UCSD-AML1 (cell line): Measurements from ENCODE around the gene PMS2.
"Not testable (repeated sequence)": the region's sequence is repeated elsewhere in the genome, so short reads cannot be mapped to it uniquely, and the experiment has no call there.

Source experiments
- DNase-seq: peaks from one replicate; lab custom pipeline; 2025; ENCODE audit not compliant: unreplicated experiment; lab: John Stamatoyannopoulos, UW

Gene PMS2

DNA sequence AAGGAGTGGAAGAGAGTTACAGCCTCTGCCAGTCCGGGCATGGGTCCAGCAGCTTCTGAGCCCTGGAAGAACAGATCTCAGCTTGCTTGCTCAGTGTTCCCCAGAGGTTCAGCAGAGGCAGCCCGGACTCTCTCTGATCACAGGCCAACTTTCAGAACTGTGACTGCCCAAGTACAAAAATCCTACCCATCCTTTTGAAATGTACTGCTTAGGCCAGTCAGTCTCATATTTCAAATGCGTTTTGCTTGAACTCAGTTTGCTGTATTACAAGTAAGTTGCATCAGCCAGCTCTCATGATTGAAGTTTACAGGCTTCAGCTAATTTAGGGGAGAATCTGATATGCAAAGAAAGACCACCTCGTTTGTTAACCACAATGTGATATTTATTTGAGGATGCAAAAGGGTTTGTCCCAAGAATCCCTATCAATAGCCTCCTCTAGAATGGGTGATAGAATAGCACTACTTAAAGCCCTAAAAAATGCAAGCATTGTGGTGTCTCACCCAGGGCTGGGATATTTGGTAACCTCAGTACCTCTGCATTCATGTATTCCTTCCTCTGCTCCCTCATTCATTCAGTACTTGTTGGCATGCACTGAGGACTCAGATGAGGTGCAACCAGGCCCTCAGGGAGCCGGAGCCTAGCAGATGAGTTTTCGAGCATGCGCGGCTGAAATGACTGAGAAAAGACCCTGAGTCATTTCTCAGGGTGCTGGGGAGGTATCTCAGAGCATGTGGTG, 7.2 kb upstream of the PMS2 start:
- no peak for DNase-seq

DNA sequence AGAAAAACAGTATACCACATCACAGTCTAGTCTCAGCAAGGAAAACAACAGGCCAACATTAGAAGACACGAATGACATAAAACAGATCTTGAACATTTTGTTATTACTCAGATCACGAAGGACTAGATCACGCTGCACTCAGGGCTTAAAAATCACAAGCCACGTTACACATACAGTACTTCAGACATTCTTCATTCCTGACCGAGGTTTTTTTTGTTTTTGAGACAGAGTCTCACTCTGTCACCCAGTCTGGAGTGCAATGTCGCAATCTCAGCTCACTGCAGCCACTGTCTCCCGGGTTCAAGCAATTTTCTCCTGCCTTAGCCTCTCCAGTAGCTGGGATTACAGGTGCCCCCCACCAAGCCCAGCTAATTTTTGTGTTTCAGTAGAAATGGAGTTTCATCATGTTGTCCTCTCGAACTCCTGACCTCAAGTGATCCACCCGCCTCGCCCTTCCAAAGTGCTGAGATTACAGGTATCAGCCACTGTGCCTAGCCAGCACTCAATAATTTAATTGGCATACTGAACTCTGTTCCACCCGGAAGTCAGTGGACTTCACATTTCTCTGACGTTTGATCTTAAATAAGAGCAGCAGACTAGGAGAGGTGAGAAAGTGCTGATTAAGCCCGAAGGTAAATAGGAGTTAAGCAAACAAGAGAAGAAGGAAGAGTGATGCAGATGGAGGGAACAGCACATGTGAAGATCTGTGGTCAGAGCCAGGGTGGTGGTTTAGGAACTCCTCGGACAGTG, 3.7 kb upstream of the PMS2 start:
- DNase-seq, result no peak

DNA sequence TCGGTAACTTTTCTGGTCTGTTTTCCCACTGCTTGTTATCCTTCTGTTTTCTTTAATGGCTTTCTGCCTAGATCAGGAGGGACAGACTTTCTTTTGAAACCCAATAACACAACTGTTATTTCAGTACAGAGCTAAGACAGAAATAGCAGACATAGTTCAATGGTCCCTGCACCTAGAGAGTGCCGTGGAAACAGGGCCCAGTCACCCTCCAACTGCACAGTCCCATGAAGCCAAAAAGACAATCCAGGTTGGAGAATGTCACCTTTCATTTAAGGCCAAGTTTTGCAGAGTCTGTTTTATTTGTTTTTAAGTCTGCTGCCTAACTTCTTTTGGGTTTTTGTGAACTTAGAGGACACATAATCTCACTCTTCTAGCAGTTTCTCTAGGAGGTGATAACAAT, 2.7 kb upstream of the PMS2 start:
- DNase-seq, result no peak

- not testable (repeated sequence) for DNase-seq
These were observed 1.5 kb upstream of the PMS2 start for GRCh38 chr7:6010370-6010769.

DNA sequence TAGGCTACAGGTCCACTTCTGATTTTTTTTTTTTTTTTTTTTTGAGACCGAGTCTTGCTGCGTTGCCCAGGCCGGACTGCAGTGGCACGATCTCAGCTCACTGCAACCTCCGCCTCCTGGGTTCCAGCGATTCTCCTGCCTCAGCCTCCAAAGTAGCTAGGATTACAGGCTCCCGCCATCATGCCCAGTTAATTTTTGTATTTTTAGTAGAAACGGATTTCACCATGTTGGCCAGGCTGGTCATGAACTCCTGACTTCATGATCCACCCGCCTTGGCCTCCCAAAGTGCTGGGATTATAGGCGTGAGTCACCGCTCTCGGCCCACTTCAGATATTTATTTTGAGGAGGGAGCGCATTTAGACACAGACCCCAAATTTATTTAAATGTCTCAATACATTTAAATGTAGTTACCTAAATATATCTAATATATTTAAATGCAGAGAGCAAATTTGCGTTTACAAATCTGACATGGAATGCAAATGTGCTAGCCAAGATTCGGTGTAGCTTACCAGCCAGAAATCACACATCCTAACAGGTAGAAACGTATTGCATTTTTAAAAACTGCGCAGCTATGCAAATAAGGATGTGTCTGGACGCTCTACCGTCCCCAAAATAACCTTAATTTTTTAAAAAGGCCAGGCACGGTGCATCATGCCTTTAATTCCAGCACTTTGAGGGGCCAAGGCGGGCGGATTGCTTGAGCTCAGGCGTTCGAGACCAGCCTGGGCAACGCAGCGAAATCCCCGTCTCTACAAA, 836 bp downstream of the PMS2 start:
- not testable (repeated sequence) for DNase-seq

- DNase-seq, result no peak
These were observed 1.5 kb downstream of the PMS2 start for GRCh38 chr7:6007386-6007785.

DNA sequence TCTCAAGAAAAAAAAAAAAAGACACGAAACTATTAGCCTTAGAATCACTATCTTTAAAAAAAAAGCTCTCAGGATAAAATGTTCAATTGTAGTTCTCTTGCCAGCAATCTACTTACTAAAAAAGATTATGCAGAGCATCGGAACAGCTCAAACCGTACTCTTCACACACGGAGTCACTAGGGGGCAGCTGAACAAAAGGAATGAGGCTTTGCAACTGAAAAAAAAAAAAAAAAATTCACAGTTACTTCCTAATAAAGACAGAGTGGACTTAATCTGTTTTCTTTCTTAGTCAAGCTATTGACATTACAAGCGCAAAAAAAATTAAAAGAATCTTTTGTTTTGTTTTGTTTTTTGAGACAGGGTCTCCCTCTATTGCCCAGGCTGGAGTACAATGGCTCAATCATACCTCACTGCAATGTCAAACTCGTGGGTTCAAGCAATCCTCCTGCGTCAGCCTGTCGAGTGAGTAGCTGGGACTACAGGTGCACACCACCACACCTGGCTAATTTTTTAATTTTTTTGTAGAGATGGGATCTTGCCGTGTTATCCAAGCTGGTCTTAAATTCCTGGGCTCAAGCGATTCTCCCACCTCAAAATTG, 11.5 kb downstream of the PMS2 start:
- DNase-seq, result peak; percentile 13

DNA sequence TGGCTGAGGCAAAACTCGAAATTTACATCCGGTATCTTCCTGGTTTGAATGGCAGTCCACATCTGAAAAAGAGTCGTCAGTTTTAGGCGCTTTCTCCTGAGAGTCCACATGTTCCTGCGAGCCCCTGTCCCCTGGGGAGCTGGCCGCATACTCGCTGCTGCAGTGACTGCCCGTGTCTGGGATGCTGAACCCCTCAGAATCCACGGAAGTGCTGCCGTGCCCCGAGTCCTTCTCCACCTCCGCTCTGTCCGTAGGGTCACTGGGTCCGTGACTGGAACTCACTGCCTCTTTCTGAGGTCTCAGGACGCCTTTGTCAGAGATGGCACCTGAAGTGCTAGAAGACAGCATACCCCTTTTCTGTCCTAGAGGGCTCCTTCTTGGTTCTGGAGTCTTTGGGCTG, 21.8 kb downstream of the PMS2 start:
- not testable (repeated sequence) for DNase-seq

GRCh38 chr7:5979680-5980314, 29.1 kb downstream of the PMS2 start:
- DNase-seq, result not testable (repeated sequence)

DNA sequence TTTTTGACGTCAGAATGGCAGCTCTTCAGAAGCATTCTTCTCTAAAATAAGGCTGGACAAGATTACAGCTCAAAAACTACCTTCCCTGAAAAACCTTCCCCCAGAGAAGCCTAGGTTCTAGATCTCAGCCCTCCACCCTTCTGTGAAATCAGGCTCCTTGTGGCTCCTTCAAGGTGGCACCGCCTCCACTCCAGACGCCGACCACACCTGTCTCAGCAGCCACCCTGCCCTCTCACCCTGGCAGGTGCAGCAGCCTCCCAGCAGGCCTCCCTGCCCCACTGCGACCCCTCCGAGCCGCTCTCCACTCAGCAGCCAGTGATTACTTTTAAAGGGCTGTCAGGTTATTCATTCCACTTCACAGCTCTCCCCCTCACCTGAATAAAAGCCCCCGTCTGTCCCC, 35.3 kb downstream of the PMS2 start:
- not testable (repeated sequence) for DNase-seq

- not testable (repeated sequence) for DNase-seq
These were observed 38.4 kb downstream of the PMS2 start, which contains the start of gene RSPH10B for GRCh38 chr7:5970347-5970911. Gene RSPH10B (minus strand): TSS chr7:5970689. CDS start chr7:5967116, 3,573 bp downstream.

GRCh38 chr7:5963810-5964209, 45.0 kb downstream of the PMS2 start:
- DNase-seq, result not testable (repeated sequence)

DNA sequence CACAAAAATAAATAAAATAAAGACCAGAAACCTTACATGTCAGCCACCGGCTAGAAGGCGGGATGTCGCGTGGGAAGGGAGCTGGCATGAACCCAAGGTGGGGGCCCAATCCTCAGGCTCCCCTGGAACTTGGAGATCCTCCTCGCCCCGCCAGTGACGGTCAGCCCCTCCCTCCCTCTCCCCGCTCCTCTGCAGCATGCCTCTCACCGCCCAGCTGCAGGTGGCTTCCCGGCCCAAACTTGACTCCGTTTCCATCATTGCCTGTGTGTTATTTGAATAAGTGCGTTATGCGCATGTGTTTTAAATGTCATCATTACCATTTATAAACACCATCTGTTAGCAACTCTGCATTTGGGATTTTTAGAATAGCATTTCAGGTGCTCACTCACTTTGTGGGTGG, 45.6 kb downstream of the PMS2 start:
- DNase-seq, result not testable (repeated sequence)

GRCh38 chr7:5934945-5935450, 73.9 kb downstream of the PMS2 start:
- not testable (repeated sequence) for DNase-seq

DNA sequence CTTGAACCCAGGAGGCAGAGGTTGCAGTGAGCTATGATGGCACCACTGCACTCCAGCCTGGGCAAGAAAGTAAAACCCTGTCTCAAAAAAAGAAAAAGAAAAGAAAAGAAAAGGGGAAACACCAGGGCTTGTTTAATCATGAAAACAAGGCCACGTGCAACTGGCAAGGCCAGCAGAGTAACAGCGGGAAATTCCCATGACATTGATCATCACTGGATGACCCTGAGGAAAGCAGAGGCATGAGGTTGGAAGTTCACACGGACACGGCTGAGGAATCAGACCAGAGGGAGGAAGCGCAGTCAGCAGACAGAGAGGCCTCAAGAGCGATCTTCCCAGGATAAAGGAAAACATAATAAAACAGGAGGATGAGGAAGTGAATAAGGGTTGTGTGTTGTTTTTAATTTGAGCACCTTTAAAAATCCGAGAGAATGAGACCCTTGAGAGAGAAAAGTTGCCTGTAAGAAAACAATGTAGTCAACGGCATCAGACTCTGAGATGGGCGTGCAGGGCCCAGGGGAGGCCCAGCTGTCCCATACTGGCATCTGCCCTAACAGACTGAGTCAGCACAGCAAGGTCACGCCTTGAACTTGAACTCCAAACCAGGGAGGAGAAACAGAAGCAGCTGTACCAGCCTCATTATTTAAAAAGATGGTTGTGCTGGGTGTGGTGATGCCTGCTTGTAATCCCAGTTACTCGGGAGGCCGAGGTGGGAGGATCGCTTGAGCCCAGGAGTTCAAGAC, 76.8 kb downstream of the PMS2 start:
- not testable (repeated sequence) for DNase-seq

GRCh38 chr7:5931250-5931649, 77.6 kb downstream of the PMS2 start:
- not testable (repeated sequence) for DNase-seq

DNA sequence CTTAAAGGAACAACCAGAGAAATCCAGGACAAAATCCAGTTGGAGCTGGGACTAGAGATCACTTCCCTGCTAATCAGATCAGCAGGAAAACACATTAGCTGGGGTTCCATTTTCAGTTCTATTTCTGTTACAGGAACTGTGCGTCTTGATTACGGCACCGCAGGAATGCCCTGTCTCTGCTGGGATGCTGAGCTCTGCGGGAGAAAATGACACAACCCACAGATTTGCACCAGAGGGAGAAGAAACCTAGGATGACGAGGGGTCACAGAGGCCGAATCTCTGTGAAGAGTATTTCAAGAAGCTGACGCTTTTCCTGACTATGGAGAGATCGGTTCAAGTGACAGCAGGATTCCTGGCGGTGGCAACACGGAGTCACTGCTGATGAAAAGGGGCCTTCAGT, 78.6 kb downstream of the PMS2 start:
- not testable (repeated sequence) for DNase-seq

- not testable (repeated sequence) for DNase-seq
These were observed 82.5 kb downstream of the PMS2 start for GRCh38 chr7:5926263-5926870.

DNA sequence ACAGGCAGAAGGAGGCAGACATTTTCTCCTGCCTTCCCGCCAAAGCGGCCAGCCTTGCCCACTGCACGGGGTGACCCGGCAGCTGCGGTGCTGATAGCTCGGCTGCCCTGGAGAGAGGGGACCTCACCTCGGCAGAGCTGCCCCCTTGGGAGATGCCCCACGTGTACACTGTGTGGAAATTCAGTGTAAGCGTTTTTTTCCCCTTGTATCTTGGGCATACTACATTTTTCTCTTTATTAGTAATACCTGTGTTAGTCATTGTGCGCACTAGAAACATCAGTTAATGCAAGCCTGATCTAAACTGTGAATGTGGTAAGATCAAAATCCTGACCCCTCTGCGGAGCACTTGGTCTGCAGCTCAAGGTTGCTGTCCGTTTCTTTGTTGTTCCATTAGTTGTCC, 84.2 kb downstream of the PMS2 start:
- DNase-seq, result not testable (repeated sequence)
